Stomach (tissue), 4 donors: Measurements from ENCODE around the gene PRRC1.

Experiments
- EP300 ChIP-seq: sonication (generic); formaldehyde crosslinking; IDR thresholded peaks from one replicate; pipeline ENCODE4 v1.6.1; 2017; ENCODE audit warnings: antibody characterized with exemption
- TF ChIP-seq, protein P1 (sequence below), 7 experiments: fragments of 450-650 bp in 4 of 7; fragments of 200-600 bp in 3 of 7; sonication (generic) in 3 of 7; IDR thresholded peaks; one replicate each; pipeline ENCODE4 v1.5.1; 2016 to 2019; ENCODE audit warnings: antibody characterized with exemption in 7 of 7, control low read depth in 2 of 7, mild to moderate bottlenecking in 1 of 7

DNA sequence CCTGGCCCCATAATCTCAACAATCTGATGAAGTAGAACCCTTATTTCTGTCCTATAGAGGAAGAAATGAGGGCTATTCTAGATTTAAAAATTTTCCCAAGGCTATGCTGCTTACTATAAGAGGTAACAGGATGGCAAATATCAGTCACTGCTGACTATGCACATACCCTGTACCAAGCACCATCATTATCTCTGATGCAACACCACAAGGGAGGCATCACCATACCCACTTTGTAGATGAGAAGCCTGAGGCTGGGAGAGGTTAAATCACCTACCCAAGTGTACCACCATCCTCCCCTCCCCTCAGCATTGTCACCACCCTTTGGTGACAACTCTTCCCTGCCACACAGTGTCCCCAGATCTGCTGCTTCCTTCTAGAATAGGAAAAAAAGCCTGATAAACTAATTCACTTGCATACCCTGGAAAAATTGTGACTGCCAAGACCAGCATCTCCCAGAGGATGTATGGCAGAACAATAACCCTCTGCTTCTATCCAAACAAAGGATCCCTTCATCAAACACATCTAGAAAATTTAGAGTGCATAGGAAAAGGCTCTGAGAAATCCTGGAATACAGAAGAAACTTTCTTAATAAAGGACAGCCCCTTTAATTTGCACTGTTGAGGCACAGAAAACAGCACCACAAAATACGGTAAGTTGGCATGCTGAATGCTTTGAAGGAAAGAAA, 48.3 kb downstream of the PRRC1 start:
- TF ChIP-seq, protein P1, sequence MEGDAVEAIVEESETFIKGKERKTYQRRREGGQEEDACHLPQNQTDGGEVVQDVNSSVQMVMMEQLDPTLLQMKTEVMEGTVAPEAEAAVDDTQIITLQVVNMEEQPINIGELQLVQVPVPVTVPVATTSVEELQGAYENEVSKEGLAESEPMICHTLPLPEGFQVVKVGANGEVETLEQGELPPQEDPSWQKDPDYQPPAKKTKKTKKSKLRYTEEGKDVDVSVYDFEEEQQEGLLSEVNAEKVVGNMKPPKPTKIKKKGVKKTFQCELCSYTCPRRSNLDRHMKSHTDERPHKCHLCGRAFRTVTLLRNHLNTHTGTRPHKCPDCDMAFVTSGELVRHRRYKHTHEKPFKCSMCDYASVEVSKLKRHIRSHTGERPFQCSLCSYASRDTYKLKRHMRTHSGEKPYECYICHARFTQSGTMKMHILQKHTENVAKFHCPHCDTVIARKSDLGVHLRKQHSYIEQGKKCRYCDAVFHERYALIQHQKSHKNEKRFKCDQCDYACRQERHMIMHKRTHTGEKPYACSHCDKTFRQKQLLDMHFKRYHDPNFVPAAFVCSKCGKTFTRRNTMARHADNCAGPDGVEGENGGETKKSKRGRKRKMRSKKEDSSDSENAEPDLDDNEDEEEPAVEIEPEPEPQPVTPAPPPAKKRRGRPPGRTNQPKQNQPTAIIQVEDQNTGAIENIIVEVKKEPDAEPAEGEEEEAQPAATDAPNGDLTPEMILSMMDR (IDR thresholded peaks at IDR 0.05): no peak
- no peak for TF ChIP-seq EP300
